ENCODE measurements around the gene HAGH. TPM values are rescaled to one million over a fixed set of nuclear protein-coding genes. Genes with fewer than 3 reads are reported as not detected.

The HAGH gene
- total and polyA plus RNA-seq, 2 experiments from 2014 or later: 169 to 219 TPM

DNA sequence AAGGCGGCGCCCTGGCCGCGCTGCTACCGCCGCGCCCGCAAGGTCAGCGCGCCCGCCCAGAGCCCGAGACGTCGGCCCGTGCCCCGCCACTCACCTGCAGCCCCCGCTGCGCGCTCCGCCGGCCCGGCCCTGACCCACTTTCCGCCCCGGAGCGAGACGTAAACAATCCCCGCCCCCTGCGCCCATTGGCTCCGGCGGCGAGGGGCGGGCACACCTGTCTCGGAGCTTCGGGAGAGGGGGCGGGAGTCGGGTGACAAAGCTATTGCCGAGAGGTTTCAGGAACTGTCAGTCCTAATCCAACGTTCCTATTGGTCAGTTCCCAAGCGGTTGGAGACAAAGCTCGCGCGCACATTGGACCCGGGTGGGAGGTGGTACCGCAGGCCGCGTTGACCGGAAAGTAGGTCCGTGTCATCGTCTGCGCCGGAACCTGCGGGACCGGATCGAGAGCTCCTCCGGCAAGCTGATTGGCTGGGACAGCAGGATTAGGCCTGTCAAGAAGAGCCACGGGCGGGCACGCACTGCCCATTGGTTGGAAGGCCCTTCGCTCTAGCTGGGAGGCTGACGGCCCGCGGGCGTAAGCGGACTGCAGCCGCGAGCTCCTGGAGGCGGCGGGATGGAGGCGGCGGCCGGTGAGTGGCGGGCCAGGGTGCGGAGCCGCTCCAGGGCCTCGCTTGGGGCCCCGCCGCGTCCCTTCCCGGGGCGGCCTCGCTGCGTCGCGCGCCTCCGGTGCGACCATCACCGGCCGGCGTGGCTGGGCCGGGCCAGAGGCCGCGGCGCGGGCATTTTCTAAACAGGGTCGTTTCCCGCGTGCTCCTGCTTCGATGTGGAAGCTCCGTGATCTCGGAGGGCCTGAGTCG is 44.0 kb downstream of the HAGH start, which contains the start of the genes NUBP2 and SPSB3:
NUBP2 (plus strand) TSS at position 553 of the 857 bp plus-strand sequence; CDS start at position 614, 61 bp downstream.
SPSB3 (minus strand) TSS at position 164 of the 857 bp plus-strand sequence. CDS start 1,088 bp downstream, outside the sequence.
- Histone ChIP-seq H3K36me3 (no peaks in the 10 kb centered on the region), H3K4me1 (ENCODE audit: low read depth) (no peaks in the 10 kb centered on the region), H3K27me3 (no peaks in the 10 kb centered on the region), H3K4me3 (peak within 1 kb of the TSS; percentile 92), H3K27ac (peak within 1 kb of the TSS; percentile 83), H3K9me3 (ENCODE audit: low read depth) (no peaks in the 10 kb centered on the region)
- DNase-seq (ENCODE audit: low read depth in 1 of 2, low spot score in 1 of 2): peak; percentile 100
- TF ChIP-seq, protein P1, sequence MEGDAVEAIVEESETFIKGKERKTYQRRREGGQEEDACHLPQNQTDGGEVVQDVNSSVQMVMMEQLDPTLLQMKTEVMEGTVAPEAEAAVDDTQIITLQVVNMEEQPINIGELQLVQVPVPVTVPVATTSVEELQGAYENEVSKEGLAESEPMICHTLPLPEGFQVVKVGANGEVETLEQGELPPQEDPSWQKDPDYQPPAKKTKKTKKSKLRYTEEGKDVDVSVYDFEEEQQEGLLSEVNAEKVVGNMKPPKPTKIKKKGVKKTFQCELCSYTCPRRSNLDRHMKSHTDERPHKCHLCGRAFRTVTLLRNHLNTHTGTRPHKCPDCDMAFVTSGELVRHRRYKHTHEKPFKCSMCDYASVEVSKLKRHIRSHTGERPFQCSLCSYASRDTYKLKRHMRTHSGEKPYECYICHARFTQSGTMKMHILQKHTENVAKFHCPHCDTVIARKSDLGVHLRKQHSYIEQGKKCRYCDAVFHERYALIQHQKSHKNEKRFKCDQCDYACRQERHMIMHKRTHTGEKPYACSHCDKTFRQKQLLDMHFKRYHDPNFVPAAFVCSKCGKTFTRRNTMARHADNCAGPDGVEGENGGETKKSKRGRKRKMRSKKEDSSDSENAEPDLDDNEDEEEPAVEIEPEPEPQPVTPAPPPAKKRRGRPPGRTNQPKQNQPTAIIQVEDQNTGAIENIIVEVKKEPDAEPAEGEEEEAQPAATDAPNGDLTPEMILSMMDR (IDR thresholded peaks at IDR 0.05; ENCODE audit: low read depth, low read length): no peak

- TF ChIP-seq, protein P1 (IDR thresholded peaks at IDR 0.05; ENCODE audit: low read depth, low read length): peak; percentile 4
- Histone ChIP-seq H3K9me3 (ENCODE audit: low read depth) (no peaks in the 10 kb centered on the region), H3K27me3 (no peaks in the 10 kb centered on the region), H3K4me3 (peak overlapping the region; percentile 79), H3K4me1 (ENCODE audit: low read depth) (no peaks in the 10 kb centered on the region), H3K27ac (peak overlapping the region; percentile 83), H3K36me3 (no peaks in the 10 kb centered on the region)
- peak; percentile 29 to 37 for DNase-seq (ENCODE audit: low read depth in 1 of 2, low spot score in 1 of 2)
Observed at GRCh38 chr16:1781758-1782407, 44.7 kb downstream of the HAGH start.

GRCh38 chr16:1781254-1781653 is 45.4 kb downstream of the HAGH start:
- TF ChIP-seq, protein P1 (IDR thresholded peaks at IDR 0.05; ENCODE audit: low read depth, low read length): no peak
- Histone ChIP-seq H3K4me3 (peak overlapping the region; percentile 79), H3K9me3 (ENCODE audit: low read depth) (no peaks in the 10 kb centered on the region), H3K27me3 (no peaks in the 10 kb centered on the region), H3K36me3 (no peaks in the 10 kb centered on the region), H3K4me1 (ENCODE audit: low read depth) (no peaks in the 10 kb centered on the region), H3K27ac (peak overlapping the region; percentile 83)
- no peak for DNase-seq (ENCODE audit: low read depth in 1 of 2, low spot score in 1 of 2)

DNA sequence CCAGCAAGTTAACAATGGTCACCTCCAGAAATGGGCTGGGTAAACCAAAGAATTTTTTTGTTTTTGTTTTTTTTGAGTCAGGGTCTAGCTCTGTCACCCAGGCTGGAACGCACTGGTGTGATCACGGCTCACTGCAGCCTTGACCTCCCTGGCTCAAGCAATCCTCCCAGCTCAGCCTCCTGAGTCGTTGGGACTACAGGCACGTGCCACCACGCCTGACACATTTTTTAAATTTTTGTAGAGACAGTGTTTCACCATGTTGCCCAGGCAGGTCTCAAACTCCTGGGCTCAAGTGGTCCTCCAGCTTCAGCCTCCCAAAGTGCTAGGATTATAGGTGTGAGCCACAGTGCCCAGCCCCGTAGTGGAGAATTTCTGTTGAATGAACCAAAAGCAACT is 46.0 kb downstream of the HAGH start:
- Histone ChIP-seq H3K4me3 (no peak overlapping the region), H3K4me1 (ENCODE audit: low read depth) (no peaks in the 10 kb centered on the region), H3K27me3 (no peaks in the 10 kb centered on the region), H3K27ac (no peak overlapping the region), H3K36me3 (no peaks in the 10 kb centered on the region), H3K9me3 (ENCODE audit: low read depth) (no peaks in the 10 kb centered on the region)
- DNase-seq (ENCODE audit: low read depth in 1 of 2, low spot score in 1 of 2): no peak
- TF ChIP-seq, protein P1 (IDR thresholded peaks at IDR 0.05; ENCODE audit: low read depth, low read length): no peak

DNA sequence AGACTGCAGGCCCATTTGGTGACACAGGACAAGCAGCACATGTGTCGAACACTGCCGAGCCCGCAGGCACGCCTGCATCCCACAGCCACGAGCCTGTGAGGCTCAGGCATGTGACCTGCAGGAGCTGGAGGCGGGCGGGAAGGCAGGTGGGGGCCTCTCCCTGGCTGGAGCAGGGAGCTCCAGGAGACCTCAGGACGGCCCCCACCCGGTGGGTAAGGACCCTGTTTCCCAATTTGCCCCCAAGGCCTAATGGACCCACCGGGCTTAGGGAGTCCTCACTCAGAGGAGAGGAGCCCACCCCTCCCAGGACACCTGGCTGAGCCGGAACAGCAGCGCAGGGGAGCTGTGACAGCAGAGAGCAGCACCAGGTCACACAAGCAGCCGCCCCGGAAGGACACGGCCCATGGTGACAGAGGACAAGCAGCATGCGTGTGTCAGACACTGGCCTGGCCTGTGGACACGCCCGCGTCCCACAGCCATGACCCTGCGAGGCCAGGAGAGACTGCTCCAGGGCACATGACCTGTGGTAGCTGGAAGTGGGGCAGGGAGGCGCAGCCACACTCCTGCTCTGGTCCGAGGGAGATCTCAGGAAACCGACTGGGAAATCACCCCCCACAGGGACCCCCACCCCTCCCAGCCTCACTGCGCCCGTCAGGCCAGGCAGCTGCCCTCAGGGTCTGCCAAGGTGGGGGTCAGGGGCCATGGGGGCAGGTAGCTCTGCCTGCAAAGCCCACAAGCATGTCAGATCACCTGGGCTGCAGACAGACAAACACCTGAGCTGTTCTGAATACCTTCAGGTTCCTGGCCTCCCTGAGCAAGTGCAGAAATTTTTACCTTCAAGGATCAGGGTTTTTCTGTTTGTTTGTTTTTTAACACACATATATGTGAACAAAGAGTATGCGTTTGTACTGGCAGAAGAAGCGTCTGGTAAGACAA is 46.6 kb downstream of the HAGH start:
- TF ChIP-seq, protein P1 (IDR thresholded peaks at IDR 0.05; ENCODE audit: low read depth, low read length): no peak

More for the DNA sequence above, 46.6 kb downstream of the HAGH start:
- DNase-seq (ENCODE audit: low read depth in 1 of 2, low spot score in 1 of 2): no peak
- Histone ChIP-seq H3K4me3 (no peak overlapping the region), H3K9me3 (ENCODE audit: low read depth) (no peaks in the 10 kb centered on the region), H3K4me1 (ENCODE audit: low read depth) (no peaks in the 10 kb centered on the region), H3K36me3 (no peaks in the 10 kb centered on the region), H3K27me3 (no peaks in the 10 kb centered on the region), H3K27ac (no peak overlapping the region)
